ENCODE measurements around the gene TMEM86A. TPM values are rescaled to one million over a fixed set of nuclear protein-coding genes. Genes with fewer than 3 reads are reported as not detected.

The TMEM86A gene
- total and polyA plus RNA-seq, 11 donors = 2.3 to 13.1 (median 4.7) TPM

DNA sequence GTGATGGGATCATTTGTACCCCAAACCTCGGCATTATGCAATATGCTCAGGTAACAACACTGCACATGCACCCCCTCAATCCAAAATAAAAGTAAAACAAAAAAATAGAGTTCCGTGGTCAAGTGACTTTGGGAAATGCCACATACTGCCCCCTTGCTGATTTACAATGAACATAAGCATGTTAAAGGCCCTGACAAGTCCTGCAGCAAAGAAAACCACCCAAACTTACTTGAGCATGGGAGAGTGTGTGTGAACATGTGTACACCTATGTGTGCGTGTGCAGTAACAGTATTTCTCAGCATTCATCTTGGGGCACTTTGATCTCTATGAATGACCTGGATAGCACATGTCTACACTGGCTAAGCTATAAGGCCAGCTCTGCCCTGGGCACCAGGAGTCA, 43.2 kb downstream of the TMEM86A start:
- Histone ChIP-seq H3K27me3 (no peaks in the 10 kb centered on the region), H3K4me1 (no peaks in the 10 kb centered on the region), H3K27ac (no peak overlapping the region), H3K9me3 (no peaks in the 10 kb centered on the region), H3K4me3 (no peak overlapping the region), H3K36me3 (no peaks in the 10 kb centered on the region)
- WGBS, 4 donors = 87 to 90% (median 89%) methylated on average over 3 of the region's 3 CpGs
- ATAC-seq (no peak), DNase-seq (no peak)
- intact Hi-C loops (cut with DNase I) = no loop called here
- TF ChIP-seq, protein P1, sequence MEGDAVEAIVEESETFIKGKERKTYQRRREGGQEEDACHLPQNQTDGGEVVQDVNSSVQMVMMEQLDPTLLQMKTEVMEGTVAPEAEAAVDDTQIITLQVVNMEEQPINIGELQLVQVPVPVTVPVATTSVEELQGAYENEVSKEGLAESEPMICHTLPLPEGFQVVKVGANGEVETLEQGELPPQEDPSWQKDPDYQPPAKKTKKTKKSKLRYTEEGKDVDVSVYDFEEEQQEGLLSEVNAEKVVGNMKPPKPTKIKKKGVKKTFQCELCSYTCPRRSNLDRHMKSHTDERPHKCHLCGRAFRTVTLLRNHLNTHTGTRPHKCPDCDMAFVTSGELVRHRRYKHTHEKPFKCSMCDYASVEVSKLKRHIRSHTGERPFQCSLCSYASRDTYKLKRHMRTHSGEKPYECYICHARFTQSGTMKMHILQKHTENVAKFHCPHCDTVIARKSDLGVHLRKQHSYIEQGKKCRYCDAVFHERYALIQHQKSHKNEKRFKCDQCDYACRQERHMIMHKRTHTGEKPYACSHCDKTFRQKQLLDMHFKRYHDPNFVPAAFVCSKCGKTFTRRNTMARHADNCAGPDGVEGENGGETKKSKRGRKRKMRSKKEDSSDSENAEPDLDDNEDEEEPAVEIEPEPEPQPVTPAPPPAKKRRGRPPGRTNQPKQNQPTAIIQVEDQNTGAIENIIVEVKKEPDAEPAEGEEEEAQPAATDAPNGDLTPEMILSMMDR (IDR thresholded peaks at IDR 0.05) = no peak
- TF ChIP-seq POLR2A (IDR thresholded peaks at IDR 0.05) = no peak

DNA sequence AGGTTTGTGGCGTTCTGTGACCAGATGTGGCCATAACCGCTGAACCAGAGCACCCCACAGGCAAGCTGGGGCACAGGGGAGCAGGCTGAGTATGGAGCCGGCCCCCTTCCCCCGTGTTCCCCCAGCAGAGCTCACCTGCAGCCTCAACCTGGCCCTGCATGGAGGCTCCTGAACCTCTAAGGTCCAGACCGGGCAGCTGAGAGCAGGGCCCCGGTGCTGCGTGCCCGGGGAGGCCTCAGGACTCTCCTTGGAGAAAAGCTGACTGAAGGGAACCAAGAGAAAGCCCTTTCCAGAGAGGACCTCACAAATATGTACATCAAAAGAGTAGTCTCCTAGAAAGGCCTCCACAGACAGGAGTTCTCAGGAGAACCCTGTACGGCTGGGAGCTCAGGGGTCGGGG, 44.8 kb downstream of the TMEM86A start:
- no peak for ATAC-seq
- no peak overlapping the region for H3K27ac ChIP-seq
- DNase-seq = no peak
- TF ChIP-seq, protein P1 (IDR thresholded peaks at IDR 0.05) = no peak
- no peak for TF ChIP-seq POLR2A (IDR thresholded peaks at IDR 0.05)
- no peaks in the 10 kb centered on the region for H3K27me3 ChIP-seq
- no peak overlapping the region for H3K4me3 ChIP-seq
- no peaks in the 10 kb centered on the region for H3K36me3 ChIP-seq
- intact Hi-C loops (cut with DNase I) = no loop called here
- no peaks in the 10 kb centered on the region for H3K4me1 ChIP-seq
- whole genome bisulfite sequencing, 4 donors = 89 to 92% (median 91%) methylated on average over 8 to 10 of the region's 10 CpGs
- H3K9me3 ChIP-seq = no peaks in the 10 kb centered on the region

DNA sequence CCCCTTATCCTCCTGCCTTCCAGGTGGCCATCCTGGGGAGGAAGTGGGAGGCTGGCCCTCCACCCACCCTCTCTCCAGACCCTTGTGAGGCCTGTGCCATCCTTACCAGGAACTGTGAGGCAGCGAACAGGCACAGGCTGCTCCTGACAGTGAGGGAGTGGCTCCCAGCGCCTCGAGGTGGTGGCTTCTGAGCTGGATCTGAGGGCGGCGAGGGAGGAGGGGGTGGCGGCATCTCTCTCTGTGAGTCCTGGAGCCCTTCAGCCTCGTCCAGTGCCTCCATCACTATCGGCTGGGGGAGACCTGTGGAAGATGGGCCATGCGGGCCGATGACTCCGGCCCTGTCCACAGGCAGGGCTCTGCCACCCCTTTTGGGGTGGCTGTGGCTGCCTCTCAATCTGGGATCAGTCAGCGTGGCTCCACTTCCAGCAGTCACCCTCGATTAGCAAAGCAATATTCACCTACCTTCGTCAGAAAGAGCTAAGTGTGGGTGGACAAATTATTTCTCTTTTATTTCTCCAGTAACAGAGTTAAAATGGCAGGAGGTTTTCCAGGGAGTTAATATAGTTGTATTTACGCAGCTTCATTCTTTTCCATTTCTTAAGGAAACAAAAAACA, 45.4 kb downstream of the TMEM86A start:
- Histone ChIP-seq H3K36me3 (no peaks in the 10 kb centered on the region), H3K4me1 (no peaks in the 10 kb centered on the region), H3K9me3 (no peaks in the 10 kb centered on the region), H3K27me3 (no peaks in the 10 kb centered on the region), H3K27ac (no peak overlapping the region), H3K4me3 (no peak overlapping the region)
- TF ChIP-seq, protein P1 (IDR thresholded peaks at IDR 0.05) = no peak
- no peak for TF ChIP-seq POLR2A (IDR thresholded peaks at IDR 0.05)
- intact Hi-C loops (cut with DNase I) = no loop called here
- 77 to 87% (median 84%) methylated on average over 15 of the region's 15 CpGs for WGBS, 4 donors
- ATAC-seq = no peak
- DNase-seq = no peak

DNA sequence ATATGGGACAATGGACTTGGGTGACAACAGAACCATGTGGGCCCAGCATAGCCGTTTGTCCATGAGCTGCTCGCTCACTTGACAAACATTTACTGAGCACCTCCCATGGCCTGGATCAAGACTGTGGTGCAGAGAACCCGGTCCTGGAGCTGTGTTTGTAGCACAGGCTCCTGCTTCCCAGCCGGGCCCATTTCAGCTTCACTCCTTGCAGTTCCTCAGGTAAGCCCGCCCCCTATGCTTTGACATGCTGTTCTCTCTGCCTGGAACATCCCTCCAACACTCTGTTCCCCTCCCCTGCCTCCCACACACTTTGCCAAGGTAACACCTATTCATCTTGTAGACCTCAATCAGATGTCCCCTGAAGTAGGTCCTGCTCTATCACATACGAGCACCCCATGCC, 46.7 kb downstream of the TMEM86A start:
- DNase-seq (no peak), ATAC-seq (no peak)
- no peaks in the 10 kb centered on the region for H3K9me3 ChIP-seq
- TF ChIP-seq, protein P1 (IDR thresholded peaks at IDR 0.05) = no peak
- no peak for TF ChIP-seq POLR2A (IDR thresholded peaks at IDR 0.05)
- H3K27me3 ChIP-seq = no peaks in the 10 kb centered on the region
- no peak overlapping the region for H3K4me3 ChIP-seq
- intact Hi-C loops (cut with DNase I) = no loop called here
- no peak overlapping the region for H3K27ac ChIP-seq
- H3K36me3 ChIP-seq = no peaks in the 10 kb centered on the region
- peaks cover 0 to 3% (median 0%) of the 10 kb centered on the region in 12 donors for H3K4me1 ChIP-seq
- 77 to 88% (median 84%) methylated on average over 5 to 6 of the region's 6 CpGs for WGBS, 4 donors

Measured in heart left ventricle (tissue), 16 donors.